Mammary epithelial cell (primary cell): ENCODE measurements around the gene SLC22A31.

Experiments used
- CTCF ChIP-seq, 2 donors: IDR thresholded peaks in 1 of 2; conservative IDR thresholded peaks in 1 of 2; 2 replicates each; pipeline ENCODE4 v1.5.1; 2011 to 2012; ENCODE audit warnings: inconsistent platforms in 2 of 2, low read length in 2 of 2, mild to moderate bottlenecking in 2 of 2, control low read depth in 1 of 2, low read depth in 1 of 2; ENCODE audit not compliant: insufficient read depth in 1 of 2; ENCODE audit errors: extremely low read depth in 1 of 2
- EZH2 ChIP-seq: IDR thresholded peaks from 2 replicates; pipeline ENCODE4 v1.6.1; 2012; ENCODE audit warnings: low read length, inconsistent platforms, borderline replicate concordance

GRCh38 chr16:89246383-89246902, 46.1 kb upstream of the SLC22A31 start:
- TF ChIP-seq CTCF (conservative IDR thresholded peaks at IDR 0.05 in 1 of 2, IDR thresholded peaks at IDR 0.05 in 1 of 2; ENCODE audit: extremely low read depth in 1 of 2, insufficient read depth in 1 of 2, low read depth in 1 of 2, low read length in 2 of 2): no peak
- no peak for TF ChIP-seq EZH2
